Activated gamma-delta T cell treated with Interleukin-2 at 50 U/mL for 16 hours (primary cell): ENCODE measurements around the gene TRPC4AP.

Experiments used
- DNase-seq: peaks from one replicate; pipeline ENCODE4 v3.0.0-alpha.2; 2020

TRPC4AP gene

GRCh38 chr20:34999782-35000181 lies 92.8 kb downstream of the TRPC4AP start:
- DNase-seq, result no peak

GRCh38 chr20:34999021-34999451 lies 93.6 kb downstream of the TRPC4AP start:
- DNase-seq, result no peak

DNA sequence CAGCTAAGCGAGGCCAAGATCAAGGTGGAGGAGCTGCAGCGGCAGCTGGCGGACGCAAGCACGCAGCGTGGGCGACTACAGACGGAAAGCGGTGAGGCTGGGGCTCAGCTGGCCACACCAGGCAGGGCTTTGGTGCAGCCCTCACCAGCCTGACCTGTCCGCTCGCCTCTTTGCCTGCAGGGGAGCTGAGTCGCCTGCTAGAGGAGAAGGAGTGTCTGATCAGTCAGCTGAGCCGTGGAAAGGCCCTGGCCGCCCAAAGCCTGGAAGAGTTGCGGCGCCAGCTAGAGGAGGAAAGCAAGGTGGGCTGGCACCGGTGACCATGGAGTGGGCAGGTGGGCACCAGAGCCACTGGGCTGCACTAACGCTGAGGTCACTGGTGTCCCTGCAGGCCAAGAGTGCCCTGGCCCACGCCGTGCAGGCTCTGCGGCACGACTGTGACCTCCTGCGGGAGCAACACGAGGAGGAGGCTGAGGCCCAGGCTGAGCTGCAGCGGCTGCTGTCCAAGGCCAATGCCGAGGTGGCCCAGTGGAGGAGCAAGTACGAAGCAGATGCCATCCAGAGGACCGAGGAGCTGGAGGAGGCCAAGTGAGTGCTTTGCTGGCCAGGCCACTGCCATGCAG lies 94.2 kb downstream of the TRPC4AP start:
- DNase-seq, result no peak

DNA sequence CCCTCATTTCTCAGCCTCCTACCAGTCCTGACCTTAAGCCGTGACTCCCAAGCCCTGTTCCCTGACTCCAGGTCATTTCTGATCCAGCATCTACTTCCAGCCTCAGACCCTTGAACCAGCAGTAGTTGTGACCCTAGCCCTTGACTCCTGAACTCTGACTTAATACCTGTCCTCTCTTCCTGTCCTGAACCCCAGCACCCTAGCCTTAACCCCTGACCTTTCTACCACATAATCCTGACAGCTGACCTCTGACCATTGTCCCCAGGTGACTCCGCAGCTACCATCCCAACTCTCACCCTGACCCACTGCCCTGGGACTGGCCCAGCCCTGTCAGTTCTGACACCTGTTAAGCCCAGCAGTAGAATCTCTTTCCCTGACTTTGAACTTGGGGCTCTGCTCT lies 94.8 kb downstream of the TRPC4AP start:
- no peak for DNase-seq

- DNase-seq, result no peak
Observed at GRCh38 chr20:34997131-34997561, 95.5 kb downstream of the TRPC4AP start.

DNA sequence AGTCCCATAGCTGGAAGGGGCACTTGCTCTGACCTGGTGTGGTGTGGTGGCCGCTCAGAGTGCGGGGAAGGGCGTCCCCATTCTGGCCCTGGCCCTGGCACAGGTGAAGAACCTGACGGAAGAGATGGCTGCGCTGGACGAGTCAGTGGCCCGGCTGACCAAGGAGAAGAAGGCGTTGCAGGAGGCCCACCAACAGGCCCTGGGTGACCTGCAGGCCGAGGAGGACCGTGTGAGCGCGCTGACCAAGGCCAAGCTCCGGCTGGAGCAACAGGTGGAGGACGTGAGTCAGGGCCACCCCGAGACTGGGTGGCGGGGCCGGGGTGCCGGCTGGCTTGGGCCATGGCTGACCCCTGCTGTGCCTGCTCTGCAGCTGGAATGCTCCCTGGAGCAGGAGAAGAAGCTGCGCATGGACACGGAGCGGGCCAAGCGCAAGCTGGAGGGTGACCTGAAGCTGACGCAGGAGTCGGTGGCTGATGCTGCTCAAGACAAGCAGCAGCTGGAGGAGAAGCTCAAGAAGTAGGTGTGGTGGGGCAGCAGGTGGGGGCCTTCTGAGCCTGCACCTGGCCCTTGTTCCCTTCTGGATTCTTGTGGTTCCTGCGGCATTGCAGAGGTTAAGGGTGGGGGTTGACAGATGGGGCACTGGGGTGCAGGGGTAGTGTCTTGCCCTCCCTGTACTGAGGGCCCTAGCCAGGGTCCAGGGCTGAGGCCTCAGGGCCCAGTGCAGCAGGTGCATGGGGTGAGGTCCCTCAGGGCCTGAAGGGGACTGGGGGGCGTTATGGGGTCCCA lies 96.2 kb downstream of the TRPC4AP start:
- no peak for DNase-seq

DNA sequence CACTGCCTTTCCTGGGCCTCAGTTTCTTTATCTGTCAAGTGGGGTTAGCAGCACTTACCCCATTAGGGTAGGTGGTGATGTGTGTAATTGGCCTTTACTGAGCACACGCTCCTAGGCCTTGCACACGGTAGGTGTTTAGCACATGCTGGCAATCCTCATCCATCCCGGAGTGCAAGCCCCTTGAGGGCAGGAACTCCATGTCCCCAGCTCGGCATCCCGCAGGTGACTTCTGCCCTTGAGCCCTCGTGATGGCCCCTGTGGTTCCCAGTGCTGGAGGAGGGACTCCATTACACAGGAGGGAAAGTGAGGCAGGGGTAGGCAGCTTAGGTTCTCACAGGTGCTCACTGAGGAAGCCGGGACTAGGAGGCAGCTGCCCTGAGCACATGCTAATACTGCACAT lies 96.9 kb downstream of the TRPC4AP start:
- no peak for DNase-seq

DNA sequence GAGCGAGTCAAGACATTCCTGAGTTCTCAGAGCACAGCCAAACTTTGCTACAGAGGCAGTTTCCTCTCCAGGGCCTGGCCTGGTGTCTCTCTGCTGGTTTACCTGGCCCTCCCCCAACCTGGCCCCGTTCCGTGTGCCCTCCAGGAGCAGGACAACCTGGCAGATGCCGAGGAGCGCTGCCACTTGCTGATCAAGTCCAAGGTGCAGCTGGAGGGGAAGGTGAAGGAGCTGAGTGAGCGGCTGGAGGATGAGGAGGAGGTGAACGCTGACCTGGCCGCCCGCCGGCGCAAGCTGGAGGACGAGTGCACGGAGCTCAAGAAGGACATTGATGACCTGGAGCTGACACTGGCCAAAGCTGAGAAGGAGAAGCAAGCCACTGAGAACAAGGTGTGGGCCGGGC lies 97.4 kb downstream of the TRPC4AP start:
- DNase-seq, result no peak

DNA sequence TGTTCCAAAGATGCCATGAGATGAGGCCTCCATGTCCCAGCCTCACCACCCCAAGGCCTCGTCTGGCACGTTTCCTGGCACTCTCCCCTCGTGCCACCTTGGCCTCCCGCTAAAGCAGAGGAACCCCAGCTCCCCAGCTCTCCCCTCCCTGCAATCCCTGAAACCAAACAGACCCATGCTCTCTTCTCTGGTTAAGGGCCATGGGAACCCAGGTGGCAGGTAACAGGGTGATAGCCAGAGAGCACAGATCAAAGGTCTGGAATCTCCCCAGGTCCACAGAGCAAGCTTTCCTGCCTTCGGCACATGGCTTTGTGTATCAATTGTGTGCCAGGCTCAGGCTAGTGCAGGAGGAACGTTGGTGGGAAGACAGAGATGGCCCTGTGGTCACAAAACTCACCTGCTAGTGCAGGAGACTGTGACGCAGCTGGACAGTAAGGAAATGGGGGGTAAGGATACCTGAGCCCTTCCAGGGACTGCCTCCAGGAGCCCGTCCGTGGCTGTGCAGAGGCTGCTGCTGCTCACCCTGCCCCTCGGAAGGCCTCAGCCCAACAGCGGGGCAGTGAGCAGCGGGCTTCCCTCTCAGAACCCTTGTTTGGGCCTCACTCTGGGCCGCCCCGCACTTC lies 98.0 kb downstream of the TRPC4AP start:
- no peak for DNase-seq

GRCh38 chr20:34993941-34994508 lies 98.6 kb downstream of the TRPC4AP start:
- DNase-seq, result no peak

DNA sequence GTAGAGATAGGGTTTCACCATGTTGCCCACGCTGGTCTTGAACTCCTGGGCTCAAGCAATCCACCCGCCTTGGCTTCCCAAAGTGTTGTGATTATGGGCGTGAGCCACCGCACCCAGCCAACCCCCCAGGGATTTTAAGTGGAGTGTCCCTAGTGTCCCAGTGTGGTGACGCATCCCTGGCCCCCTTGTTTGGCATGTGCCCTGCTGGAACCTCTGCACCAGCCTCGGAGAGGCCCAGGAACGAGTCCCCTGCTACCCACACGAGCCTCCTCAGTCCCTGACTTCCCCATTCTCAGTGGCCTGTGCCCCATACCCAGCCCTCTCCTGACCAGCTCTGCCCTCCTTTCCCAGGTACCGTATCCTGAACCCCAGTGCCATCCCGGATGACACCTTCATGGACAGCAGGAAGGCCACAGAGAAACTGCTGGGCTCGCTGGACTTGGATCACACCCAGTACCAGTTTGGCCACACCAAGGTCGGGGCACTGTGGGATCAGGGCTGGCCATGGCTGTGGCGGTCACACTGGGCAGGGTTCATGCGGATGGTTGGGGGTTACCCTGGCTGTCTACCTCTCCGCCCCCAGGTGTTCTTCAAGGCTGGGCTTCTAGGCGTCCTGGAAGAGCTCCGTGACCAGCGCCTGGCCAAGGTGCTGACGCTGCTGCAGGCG lies 99.7 kb downstream of the TRPC4AP start:
- DNase-seq, result no peak

DNA sequence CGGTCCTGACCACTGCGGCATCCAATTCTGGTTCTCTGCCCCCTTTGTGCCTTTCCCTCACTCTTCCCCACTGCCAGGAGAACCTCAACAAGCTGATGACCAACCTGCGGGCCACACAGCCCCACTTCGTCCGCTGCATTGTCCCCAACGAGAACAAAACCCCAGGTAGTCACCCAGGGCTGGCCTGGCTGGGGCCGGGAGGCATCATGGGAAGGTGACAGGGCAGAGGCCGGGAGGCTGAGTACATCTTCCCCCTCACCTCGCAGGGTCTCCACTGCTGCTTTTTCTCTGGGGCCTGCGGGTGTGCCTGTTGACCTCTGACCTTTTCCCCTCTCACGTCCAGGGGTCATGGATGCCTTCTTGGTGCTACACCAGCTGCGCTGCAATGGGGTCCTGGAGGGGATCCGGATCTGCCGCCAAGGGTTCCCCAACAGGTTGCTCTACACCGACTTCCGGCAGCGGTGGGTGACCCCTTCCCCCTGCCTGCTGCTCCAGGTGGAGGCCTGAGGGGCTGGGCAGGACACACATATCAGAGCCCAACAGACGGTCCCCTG lies 101.9 kb downstream of the TRPC4AP start:
- no peak for DNase-seq

DNA sequence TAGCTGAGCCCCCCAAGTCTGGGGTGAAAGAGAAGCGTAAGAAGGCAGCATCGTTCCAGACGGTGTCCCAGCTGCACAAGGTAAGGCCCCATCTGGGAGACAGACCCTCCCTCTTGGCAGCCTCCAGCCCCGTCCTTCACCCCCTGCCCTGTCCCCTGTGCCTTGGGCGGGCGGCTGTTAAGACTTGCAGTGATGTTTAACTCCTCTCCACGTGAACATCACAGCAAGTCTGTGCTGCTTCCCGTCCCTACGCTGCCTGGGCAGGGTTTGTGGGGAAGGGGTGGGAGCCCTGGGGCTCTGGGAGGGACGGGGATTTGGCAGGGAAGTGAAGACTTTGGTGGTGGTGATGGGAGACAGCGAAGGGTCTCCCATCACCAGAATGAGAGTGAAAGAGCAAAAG lies 102.4 kb downstream of the TRPC4AP start:
- DNase-seq, result no peak

DNA sequence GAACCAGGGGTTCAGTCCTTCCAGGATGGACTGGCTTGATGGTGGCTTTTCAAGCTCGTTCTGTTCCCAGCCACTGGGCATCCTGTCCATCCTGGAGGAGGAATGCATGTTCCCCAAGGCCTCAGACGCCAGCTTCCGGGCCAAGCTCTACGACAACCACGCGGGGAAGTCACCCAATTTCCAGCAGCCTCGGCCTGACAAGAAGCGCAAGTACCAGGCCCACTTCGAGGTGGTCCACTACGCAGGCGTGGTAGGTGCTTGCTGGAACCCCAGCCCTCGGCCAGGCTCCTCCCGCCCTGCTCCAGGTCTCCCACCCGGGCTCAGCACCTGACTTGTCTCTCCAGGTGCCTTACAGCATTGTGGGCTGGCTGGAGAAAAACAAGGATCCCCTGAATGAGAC lies 102.9 kb downstream of the TRPC4AP start:
- no peak for DNase-seq

GRCh38 chr20:34989118-34989517 lies 103.5 kb downstream of the TRPC4AP start:
- no peak for DNase-seq

GRCh38 chr20:34988191-34988540 lies 104.4 kb downstream of the TRPC4AP start:
- no peak for DNase-seq

- no peak for DNase-seq
Observed at GRCh38 chr20:34987288-34988190, 105.1 kb downstream of the TRPC4AP start.

- DNase-seq, result no peak
Observed at GRCh38 chr20:34986311-34987287, 106.0 kb downstream of the TRPC4AP start.

DNA sequence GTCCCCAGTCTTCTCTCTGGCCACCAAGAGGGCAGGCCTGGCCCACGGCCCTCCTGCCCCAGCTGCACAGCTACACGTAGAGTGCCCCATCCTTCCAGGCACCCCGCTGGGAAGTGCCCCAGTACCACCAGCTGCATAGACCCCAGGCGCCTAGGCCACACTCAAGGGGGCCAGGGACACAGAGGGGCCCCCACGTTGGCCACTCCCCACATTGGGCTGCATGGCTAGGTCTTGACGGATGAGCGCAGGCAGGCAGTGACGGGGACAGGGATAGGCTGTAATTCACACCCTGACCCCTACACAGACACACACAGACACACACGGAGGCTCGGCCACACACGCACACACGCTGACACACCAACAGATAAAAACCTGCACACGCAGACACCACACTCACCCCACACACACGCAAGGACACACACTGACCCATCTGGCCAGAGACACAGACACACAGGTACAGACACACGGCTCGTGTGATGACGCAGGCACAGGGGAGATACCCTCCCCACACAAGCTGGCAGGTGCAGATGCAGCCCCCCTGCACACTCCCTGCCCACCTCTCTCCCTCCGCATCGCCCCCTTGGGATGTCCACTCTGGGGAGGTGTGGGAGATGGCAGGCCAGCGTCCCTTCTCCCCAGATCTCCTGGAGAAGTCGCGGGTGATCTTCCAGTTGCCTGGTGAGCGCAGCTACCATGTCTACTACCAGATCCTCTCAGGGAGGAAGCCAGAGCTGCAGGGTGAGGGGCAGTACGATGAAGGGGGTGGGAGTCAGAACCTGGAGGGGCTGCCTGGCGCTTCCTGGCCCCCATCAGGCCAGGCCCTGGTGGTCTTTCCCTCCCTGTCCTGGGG lies 106.9 kb downstream of the TRPC4AP start:
- no peak for DNase-seq
